A673 (cell line): ENCODE results near the gene EFTUD2.

Experiments used
- CTCF ChIP-seq: fragments of 300-800, 200-600 bp; sonication (generic); conservative IDR thresholded peaks from 2 replicates; pipeline ENCODE4 v1.5.1; 2017; ENCODE audit warnings: low read depth, mild to moderate bottlenecking, antibody characterized with exemption, low read length, moderate library complexity, mixed read lengths
- EZH2 ChIP-seq: fragments of 200-600 bp; sonication (generic); IDR thresholded peaks from 2 replicates; pipeline ENCODE4 v1.6.1; 2017; ENCODE audit warnings: borderline replicate concordance, low read depth, mild to moderate bottlenecking, mixed read lengths, antibody characterized with exemption, low read length; ENCODE audit not compliant: poor library complexity, severe bottlenecking

- TF ChIP-seq CTCF (no peak), EZH2 (no peak)
Measured at GRCh38 chr17:44901411-44901921, 2.2 kb upstream of the EFTUD2 start.
